Hematopoietic multipotent progenitor cell treated with erythropoietin and hydrocortisone succinate and interleukin-3 and kit ligand, for 8 days (in vitro differentiated cells): ENCODE results near the gene SPTBN1.
A peak's percentile ranks its signal among the peaks of the same experiment; 100 is the strongest.
"Not testable (repeated sequence)": the region's sequence is repeated elsewhere in the genome, so short reads cannot be mapped to it uniquely, and the experiment has no call there.

Source experiments
- DNase-seq: peaks from one replicate; pipeline ENCODE4 v3.0.0-alpha.2; 2015

Gene SPTBN1

DNA sequence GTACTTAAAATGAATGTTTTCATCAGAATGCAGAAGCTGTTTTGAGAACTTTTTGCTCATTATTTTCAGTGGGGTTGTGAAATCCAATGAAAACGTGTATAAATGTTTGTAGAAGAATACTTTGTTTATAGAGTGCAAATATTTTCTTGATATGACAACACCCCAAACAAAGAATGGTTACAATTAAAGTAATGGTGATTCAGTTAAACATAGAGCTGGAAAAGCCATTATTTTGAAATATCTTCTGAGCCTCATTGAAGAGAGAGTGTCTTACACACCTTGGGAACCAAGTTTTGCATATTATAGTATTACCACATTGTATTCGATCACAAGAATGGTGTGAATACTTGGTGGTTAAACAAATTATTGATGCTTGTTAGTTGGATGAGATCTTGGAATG lies 48.7 kb downstream of the SPTBN1 start:
- no peak for DNase-seq

DNA sequence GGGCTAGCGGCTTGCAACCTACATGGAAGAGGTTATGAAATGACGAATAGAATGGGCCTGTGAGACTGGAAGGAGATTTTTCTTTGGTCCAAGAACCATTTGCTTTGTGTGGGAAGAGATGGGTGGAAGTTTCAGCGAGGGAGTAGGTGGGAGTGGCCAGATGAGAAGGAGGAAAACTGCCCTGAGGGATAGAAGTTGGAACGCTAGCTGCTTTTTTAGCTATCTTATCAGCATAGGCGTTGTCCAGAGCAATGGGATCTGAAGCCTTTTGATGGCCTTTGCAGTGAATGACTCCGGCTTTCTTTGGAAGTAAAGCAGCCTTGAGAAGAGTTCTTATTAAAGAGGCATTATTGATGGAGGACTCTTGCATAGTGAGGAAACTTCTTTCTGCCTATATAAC lies 52.4 kb downstream of the SPTBN1 start:
- DNase-seq = no peak

DNA sequence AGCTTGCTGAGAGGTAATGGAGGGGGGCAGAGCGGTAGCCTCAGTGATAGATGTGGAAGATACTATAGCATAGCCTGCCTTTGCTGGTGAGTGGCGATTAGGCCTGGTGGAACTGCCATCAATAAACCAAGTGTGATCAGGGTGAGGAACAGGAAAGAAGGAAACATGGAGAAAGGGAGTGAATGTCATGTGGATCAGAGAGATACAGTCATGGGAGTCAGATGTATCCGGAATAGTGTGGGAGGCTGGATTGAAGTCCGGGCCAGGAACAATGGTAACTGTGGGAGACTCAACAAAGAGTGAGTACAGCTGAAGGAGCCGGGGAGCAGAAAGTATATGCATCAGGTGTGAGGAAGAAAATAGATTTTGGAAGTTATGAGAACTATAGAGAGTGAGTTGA lies 52.9 kb downstream of the SPTBN1 start:
- not testable (repeated sequence) for DNase-seq

DNA sequence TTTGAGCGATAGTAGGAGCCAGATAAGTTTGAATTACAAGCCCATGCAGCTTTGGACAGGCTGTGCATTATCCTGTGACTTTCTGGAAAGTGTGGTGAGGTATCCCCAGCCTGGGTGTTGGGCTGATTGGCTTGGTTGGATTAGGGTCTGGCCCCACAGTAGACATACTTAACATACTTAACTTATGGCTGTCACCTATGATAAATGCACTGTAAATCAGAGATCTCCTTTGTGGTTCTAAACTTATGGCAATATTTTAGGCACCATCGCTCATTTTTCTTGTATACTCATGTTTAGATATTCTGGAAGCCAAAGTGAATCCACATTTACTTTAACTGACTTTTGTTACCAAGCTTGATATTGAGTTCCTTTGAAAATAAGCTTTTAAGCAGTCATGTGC lies 54.8 kb downstream of the SPTBN1 start:
- no peak for DNase-seq

DNA sequence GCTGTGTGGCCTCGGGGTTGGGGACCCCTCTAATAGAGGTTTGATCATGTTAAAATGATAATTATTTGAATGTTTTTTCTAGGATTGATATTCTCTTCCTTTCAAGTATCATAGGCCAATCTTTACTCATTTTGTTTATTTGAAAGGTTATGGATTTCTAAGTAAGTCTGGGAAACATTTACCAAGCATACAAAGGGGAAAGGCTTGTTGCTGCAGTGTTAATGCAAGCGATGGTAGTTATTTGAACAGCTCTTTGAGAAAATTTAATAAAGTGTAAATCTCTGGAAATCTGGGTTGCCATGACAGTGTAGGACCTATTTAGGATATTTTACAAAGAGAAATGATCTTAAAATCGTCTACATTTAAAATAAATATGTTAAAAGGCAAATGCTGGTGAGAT lies 56.1 kb downstream of the SPTBN1 start:
- no peak for DNase-seq

DNA sequence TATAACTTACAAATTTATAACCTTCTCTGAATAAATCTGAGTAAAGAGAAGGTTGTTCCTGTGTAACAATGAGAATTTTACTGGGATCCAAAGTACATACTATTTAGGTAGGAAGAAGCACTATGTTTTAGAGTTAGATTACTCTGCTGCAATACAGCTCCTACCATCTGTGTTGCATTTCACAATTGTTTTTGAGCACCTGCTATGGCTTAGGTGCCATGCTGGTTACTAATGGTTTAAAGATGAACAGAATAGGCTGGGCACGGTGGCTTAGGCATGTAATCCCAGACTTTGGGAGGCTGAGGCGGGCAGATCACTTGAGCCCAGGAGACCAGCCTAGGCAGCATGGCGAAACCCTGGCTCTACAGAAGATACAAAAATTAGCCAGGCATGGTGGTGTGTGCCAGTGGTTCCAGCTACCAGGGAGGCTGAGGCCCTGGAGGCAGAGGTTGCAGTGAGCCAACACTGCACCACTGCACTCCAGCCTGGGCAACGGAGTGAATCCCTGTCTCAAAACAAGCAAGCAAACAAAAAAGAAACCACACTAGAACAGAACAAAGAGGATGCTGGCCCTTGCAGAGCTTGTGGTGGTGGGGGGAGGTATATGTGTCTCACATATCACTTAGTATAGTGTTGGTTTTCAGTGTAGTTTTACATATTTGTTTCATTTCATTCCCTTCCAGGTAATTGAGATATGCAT lies 56.7 kb downstream of the SPTBN1 start:
- DNase-seq = no peak

DNA sequence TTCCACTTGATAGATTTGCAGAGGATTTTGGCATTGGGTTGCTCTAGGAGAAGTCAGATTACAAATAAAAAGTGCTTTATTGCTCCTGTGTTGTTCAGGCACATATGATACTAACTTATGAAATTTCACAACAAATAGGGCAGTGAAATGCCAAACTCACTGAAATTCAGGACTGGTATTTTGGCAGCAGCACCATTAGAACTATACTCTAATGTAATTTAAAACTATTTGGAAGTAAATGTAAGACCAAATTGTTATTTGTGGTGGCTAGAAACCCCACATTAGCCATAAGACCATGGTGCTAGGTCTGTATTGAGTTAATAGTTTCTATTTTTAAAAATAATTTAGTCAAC lies 57.2 kb downstream of the SPTBN1 start:
- no peak for DNase-seq

DNA sequence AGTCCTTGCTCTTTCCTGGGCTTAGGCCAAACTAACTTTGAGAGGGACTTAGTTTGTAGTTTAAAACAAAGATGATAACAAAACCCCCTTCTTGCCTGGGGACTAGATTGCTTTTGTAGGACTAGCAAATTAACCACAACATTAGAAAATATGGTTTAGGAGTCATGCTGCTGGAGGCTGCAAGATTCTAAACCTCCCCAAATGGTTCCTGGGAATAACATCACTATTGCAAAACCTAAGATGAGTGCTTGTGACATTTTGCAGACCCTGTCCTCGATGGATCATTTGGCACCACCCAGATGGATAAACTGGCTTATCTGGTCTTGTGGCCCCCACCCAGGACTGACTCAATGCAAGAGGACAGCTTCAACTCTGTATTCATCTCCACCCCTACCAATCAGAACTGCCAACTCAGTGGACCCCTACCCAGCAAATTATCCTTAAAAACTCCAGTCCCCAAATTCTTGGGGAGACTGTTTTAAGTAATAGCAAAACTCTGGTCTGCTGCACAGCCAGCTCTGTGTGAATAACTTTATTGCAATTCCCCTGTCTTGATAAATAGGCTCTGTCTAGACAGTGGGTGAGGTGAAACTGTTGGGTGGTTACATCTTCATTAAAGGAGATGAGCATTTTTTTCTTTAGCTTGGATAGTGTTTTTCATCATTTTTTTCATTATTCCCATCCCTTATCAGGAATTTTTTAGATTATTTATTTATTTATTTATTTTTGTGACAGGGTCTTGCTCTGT lies 58.9 kb downstream of the SPTBN1 start:
- DNase-seq = no peak

DNA sequence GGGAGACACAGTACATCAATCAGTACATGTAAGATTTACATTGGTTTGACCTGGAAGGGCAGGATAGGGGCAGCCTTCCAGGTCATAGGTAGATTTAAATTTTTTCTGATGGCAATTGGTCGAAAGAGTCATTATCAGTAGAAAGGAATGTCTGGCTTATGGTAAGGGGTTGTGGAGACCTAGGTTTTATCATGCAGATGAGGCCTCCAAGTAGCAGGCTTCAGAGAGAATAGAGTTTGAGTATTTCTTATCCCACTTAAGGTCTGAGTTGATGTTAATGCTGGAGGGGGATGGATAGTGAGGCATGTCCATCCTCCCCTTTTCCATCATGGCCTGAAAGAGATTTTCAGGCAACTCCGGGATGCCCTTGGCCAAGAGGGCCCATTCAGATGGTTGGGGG lies 60.7 kb downstream of the SPTBN1 start:
- DNase-seq = no peak

DNA sequence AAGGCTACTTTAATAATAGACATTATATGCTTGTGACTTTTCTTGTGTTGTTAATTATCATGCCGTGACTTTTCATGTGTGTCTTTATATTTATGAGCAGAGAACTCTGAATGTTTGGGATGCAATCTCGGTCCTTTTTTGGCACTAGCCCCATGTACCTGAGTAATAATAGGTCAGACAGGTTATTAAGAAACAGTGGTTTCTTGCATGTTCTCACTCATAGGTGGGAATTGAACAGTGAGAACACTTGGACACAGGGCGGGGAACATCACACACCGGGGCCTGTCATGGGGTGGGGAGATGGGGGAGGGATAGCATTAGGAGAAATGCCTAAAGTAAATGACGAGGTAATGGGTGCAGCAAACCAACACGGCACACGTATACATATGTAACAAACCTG lies 61.9 kb downstream of the SPTBN1 start:
- not testable (repeated sequence) for DNase-seq

DNA sequence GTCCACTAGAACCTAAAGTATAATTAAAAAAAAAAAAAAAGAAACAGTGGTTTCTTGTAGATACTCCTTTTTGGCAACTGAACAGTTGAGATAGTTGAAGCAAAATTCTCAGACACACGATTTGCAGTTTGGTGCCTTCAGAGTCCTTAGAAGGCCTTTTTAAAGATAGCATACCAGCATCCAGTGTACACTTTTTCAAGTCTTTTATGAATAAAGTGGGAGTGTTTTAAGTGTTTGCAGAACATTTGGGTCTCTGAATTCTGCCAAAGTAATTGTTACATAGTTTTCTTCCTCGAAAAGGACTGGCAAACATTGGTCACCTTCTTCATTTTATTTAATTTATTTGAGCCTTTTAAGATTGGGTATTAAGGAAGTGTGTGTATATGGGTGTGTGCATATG lies 62.3 kb downstream of the SPTBN1 start:
- DNase-seq = no peak

DNA sequence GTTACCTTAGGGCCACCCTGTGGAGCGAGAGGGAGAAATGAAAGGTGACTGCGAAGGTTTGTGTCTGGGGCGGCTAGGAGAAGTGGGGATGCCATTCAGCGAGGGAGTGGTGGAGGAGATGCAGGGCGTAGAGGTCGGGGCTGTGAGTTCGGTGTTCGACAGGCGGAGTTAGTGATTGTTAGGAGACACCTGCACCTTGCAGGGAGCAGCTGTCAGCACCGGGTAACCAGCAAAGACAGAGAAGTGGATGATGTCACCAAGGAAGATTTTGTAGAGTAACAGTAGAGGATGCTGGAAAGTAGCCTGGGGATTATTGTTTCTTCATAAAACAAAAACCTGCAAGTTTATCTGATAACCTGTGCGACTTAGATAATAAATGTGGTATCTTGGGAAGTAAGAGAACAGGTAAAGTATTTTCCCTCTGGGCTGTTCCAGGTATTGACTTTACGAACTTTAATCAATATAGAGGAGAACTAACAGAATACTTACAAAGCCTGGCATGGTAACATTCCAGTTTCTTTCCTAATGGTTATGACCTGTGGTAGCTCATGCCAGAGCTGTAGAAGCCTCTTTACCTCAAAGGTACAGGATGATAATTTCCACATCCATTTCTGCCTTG lies 63.8 kb downstream of the SPTBN1 start:
- DNase-seq = no peak

DNA sequence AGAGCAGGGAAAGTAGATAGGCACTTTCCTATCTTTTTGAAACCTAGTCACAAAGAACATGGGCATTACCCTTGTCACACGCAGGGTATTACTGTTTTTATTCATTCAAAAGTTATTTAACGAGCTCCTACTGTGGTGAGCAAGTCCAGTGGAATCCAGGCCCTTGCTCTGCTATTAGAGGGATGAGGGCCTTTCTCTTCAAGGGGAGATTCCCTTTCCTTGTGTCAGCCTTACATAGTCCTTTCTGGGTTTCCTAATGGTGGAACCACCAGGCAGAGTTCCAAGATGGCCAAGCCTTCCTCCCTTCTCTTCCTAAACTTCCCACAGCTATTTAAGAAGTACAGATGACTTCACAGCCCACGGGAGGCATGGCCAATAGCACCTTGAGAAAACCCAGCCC lies 64.6 kb downstream of the SPTBN1 start:
- DNase-seq = no peak

DNA sequence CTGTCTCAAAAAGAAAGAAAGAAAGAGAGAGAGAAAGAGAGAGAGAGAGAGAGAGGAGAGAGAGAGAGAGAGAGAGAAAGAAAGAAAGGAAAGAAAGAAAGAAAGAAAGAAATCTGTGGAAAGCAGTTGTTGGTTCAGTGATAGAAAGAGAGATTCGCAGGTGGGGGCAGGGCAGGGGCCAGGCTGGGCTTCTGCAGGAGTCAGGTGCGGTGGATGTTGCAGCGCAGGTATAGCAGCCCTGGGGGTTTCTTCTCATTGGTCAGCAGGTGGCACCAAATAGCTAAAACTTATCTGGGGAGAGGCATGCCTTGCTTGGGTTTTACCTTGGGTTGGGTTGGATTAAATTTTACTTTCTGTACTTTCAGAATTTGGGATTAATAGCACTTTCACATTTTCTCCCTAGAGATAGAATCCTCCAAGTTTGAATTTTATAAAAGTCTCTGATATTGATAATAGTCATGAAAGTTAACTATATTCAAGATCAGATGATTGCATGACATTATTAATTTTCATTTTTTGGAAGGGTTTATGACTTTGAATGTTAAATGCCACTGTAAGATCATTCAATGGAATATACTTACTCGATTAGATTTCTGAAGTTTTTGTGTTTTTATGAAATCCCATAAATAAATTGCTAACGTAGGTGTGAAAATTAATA lies 66.6 kb downstream of the SPTBN1 start:
- peak; percentile 78 for DNase-seq

DNA sequence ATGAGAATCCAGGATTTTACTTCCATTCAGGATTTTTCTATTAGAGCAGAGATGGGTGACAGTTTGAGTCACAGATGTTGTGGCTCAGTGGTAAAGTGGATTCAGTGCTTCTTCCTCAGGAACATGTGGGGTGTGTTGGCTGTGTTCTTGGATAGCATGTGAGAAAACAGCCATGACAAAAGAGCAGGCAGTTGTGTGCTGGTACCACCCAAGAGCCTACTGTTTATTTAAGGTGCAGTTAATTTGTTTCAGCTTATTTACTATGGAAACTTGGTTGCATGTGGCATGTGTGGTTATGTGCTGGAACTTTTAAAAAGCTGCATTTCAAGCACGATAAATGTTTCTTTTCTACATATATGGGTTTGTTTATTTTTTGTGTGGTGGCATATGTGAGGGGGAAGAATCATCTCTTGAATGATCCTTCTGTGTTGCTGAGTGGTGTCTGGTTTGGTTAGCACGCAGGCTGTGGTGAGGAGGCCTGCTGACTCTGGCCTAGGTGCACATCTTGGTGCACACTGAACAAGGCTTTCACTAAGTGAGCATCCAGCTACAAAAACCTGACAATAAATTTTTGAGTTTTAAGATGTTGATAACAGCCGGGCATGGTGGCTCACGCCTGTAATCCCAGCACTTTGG lies 67.3 kb downstream of the SPTBN1 start:
- no peak for DNase-seq

DNA sequence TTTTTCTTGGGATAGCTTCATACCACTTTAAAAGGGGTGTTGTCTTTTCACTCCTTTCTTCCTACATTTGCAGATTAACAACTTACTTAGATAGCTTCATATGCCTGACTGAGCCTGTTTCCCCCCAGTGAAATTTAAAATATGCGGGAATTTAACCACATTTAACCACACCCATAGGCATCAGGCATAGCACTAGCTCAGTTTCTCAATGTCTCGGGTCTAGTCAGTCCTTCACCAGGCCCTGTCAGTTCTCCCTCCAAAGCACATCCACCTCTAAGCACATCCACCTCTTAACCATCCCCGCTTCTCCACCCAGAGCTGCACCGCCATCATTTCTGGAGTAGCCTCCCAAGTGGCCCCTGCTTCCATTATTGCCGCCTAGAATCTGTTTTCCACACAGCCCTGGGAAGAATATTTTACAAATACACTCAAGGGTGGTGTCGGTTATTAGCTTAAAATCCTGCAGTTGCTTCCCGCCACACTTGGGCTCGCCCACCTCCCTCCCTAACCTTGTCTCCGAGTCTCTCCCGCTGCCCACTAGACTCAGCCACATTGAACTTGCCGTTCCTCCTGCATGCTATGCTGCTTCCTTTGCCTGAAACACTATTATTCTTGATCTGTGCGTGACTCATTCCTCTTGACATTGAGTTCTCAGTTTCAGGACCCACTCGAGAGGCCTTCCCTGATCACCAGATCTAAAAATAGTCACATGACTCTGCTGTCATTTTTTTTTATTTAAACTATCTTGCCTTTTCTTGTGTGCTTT lies 68.3 kb downstream of the SPTBN1 start:
- no peak for DNase-seq

DNA sequence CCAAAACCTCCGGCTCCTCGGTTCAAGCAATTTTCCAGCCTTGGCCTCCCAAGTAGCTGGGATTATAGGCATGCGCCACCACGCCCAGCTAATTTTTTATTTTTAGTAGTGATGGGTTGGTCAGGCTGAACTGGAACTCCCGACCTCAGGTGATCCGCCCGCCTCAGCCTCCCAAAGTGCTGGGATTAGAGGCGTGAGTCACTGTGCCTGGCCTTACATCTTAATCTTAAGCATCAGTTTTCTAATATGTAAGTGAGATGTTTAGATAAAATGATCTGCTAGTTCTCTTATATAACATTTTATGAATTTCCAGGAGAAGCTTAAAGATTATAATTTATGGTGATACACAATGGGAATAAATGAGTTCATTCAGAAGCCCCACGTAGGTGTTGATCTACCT lies 69.2 kb downstream of the SPTBN1 start:
- DNase-seq = no peak

DNA sequence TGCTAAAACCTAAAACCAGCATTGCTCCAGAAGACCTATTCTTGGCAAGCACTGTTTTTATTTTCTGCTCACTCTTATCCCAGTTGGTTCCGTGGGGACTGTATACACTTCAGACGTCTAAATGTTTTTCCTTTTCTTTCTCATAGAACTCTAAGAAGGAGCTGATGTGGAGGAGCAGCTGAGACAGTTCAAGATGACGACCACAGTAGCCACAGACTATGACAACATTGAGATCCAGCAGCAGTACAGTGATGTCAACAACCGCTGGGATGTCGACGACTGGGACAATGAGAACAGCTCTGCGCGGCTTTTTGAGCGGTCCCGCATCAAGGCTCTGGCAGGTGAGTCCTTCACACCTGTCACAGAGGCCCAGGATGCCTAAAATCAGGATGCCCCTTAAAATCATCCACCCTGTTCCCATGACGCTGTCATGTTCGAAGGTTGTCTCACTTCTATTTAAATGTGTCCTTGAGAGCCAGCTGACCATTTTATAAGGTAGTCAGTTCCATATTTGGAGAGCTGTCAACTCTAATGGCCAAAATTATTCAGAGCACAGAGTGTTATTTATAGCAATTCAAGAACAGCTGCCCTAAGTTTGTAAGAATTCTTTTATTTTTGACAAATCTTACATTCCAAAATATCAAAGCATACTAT lies 70.2 kb downstream of the SPTBN1 start:
- DNase-seq = no peak

DNA sequence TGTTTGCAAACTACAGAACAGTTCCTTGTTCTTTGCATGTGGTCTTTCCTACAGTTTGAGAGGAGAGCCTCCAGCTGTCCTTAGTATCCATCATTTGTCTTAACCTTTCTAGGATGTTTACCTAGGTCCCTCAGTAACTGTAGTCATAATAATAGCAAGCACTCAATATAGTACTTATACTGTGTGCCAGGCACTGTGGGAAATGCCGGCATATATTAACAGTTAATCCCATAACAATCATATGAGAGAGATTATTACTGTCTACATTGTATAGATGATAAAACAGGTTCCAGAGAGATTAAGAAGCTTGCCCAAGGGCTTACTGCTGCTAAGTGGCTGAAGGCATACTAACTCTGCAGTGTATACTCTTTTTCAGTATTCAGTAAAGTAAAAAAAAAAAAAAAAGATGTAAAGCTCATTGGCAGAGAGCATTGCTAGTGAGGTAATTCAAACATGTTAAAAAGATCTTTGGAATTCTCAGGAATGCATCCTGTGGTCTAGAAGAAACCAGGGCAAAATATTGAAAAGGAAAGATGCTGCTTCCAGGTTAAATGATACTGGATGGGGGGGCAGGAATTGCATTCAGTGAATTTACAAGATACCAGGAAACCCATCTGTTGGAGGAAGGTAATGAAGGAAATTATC lies 72.3 kb downstream of the SPTBN1 start:
- DNase-seq = no peak

DNA sequence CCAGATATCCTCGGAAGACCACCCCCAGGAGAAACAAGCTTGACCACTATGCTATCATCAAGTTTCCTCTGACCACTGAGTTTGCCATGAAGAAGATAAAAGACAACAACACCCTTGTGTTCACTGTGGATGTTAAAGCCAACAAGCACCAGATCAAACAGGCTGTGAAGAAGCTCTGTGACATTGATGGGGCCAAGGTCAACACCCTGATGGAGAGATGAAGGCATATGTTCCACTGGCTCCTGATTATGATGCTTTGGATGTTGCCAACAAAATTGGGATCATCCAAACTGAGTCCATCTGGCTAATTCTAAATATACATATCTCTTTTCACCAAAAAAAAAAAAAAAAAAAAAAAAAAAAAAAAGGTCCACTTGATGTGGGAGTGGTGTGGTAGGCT lies 73.4 kb downstream of the SPTBN1 start:
- DNase-seq = not testable (repeated sequence)

DNA sequence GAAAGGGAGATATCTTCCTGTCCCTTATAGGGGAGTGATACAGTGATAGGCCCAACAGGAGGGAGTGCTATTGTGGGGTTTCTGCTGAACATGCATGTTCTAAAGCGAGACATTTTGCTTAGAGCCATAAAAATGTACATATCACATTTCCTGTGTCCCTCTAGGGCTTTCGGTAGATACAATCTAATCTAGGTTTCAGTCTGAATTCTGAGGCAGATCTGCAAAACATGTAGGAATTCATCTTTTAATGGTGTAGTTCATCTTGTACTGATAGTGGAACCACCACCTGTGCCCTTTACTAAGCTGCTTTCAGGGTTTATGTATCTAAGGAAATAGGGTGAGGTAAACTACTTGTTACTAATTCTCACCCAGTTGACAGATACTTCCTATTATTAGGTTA lies 73.8 kb downstream of the SPTBN1 start:
- no peak for DNase-seq

DNA sequence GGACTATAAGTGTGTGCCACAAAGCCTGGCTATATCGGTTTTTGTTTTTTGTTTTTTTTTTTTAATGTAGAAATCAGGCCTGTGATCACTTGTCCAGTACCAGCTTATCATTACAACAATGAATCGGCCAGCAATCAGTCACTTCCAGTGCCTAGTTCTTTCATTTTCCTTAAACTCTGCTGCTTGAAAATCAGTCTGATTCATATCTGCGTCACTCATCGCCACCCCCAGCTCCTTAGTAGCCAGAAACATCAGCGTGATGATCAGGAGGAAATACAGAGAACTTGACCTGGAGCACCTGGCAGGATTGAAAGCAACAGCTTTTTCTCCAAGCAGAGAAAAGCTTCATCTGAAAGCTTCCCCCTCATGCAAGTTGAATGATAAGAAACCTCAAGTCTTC lies 75.4 kb downstream of the SPTBN1 start:
- no peak for DNase-seq
